ENCODE data around the gene MYOM1. TPM values are rescaled to one million over a fixed set of nuclear protein-coding genes. Genes with fewer than 3 reads are reported as not detected.
"Not testable (repeated sequence)": the region's sequence is repeated elsewhere in the genome, so short reads cannot be mapped to it uniquely, and the experiment has no call there.

Gene MYOM1
- total and polyA plus RNA-seq, 4 donors, result 15.8 to 63.8 (median 26.4) TPM

- Histone ChIP-seq H3K27me3 (ENCODE audit: control insufficient read depth in 1 of 2, insufficient read depth in 2 of 2, low read length in 1 of 2) (no peaks in the 10 kb centered on the region), H3K4me1 (ENCODE audit: control insufficient read depth in 1 of 2, insufficient read depth in 2 of 2, low read length in 2 of 2) (peaks cover 0 to 6% of the 10 kb centered on the region in 2 donors), H3K36me3 (ENCODE audit: control insufficient read depth in 1 of 2, insufficient read depth in 2 of 2, low read length in 1 of 2) (peaks cover 5 to 7% of the 10 kb centered on the region in 2 donors), H3K4me3 (ENCODE audit: low read length in 2 of 2) (no peak overlapping the region), H3K9me3 (ENCODE audit: control insufficient read depth, low read length) (no peaks in the 10 kb centered on the region), H3K27ac (ENCODE audit: low read depth in 1 of 2, low read length in 2 of 2) (no peak overlapping the region)
- no peak for DNase-seq
- no peak for ATAC-seq (ENCODE audit: low FRiP score)
- intact Hi-C loops (cut with DNase I), result no loop called here
- WGBS, 2 donors, result 63 to 65% methylated on average over 4 of the region's 4 CpGs
Observed at GRCh38 chr18:3209859-3210569, 9.8 kb downstream of the MYOM1 start.

- no peaks in the 10 kb centered on the region for H3K9me3 ChIP-seq (ENCODE audit: control insufficient read depth, low read length)
- WGBS, 2 donors, result 95 to 96% methylated on average over 2 of the region's 2 CpGs
- intact Hi-C loops (cut with DNase I), result no loop called here
Observed at GRCh38 chr18:3207565-3207964, 12.2 kb downstream of the MYOM1 start.

DNA sequence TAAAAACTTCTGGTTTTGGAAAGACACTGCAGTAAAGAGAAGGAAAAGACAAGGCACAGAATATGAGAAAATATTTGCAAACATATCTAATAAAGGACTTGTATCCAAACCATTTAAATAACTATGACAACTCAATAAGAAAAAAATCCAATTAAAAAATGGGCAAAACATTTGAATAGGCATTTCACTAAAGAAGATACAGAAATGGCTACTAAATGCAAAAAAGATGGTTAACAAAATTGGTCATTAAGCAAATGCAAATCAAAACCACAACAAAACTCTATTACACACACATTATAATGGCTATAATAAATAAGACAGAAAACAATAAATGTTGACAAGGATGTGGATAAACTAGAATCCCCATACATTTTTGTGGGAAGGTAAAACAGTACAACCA lies 14.5 kb downstream of the MYOM1 start:
- no peak for DNase-seq
- intact Hi-C loops (cut with DNase I), result no loop called here
- peaks cover 5% of the 10 kb centered on the region in 2 donors for H3K36me3 ChIP-seq (ENCODE audit: control insufficient read depth in 1 of 2, insufficient read depth in 2 of 2, low read length in 1 of 2)
- no peaks in the 10 kb centered on the region for H3K4me1 ChIP-seq (ENCODE audit: control insufficient read depth in 1 of 2, insufficient read depth in 2 of 2, low read length in 2 of 2)
- no peak overlapping the region for H3K4me3 ChIP-seq (ENCODE audit: low read length in 2 of 2)
- H3K27me3 ChIP-seq (ENCODE audit: control insufficient read depth in 1 of 2, insufficient read depth in 2 of 2, low read length in 1 of 2), result no peaks in the 10 kb centered on the region
- H3K27ac ChIP-seq (ENCODE audit: low read depth in 1 of 2, low read length in 2 of 2), result no peak overlapping the region
- no peaks in the 10 kb centered on the region for H3K9me3 ChIP-seq (ENCODE audit: control insufficient read depth, low read length)
- ATAC-seq (ENCODE audit: low FRiP score), result no peak

More at GRCh38 chr18:3207565-3207964, 12.2 kb downstream of the MYOM1 start:
- H3K4me1 ChIP-seq (ENCODE audit: control insufficient read depth in 1 of 2, insufficient read depth in 2 of 2, low read length in 2 of 2), result peaks cover 0 to 2% of the 10 kb centered on the region in 2 donors
- H3K4me3 ChIP-seq (ENCODE audit: low read length in 2 of 2), result no peak overlapping the region
- DNase-seq (no peak), ATAC-seq (ENCODE audit: low FRiP score) (no peak)
- no peak overlapping the region for H3K27ac ChIP-seq (ENCODE audit: low read depth in 1 of 2, low read length in 2 of 2)
- H3K27me3 ChIP-seq (ENCODE audit: control insufficient read depth in 1 of 2, insufficient read depth in 2 of 2, low read length in 1 of 2), result no peaks in the 10 kb centered on the region
- H3K36me3 ChIP-seq (ENCODE audit: control insufficient read depth in 1 of 2, insufficient read depth in 2 of 2, low read length in 1 of 2), result peaks cover 5% of the 10 kb centered on the region in 2 donors

DNA sequence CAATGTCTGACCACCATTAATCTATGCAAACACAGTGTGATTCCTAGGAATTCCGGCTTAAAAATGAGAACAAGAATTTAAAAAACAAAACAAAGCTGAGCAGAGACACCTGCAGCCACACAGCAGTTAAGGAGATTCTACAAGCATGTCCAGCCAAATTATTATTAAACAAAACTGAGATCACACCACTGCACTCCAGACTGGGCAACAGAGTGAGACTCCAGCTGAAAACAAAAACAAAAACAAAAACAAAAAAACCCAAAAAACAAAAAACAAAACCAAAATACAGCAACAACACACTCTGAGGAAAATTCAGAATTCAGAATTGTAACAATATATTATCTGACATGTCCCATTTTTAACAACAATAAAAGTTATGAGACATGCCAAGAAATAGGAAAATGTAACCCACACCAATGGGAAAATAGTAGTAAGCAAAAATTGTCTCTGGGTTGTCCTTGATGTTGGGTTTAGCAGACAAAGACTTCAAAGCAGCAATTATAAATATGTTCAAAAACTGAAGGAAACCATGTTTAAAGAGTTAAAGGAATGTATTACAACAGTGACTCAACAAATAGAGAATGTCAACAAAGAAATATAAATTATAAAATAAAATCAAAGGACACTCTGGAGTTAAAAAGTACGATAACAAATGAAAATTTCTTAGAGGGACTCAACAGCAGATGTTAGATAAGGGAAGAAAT lies 19.7 kb downstream of the MYOM1 start:
- Histone ChIP-seq H3K36me3 (ENCODE audit: control insufficient read depth in 1 of 2, insufficient read depth in 2 of 2, low read length in 1 of 2) (no peaks in the 10 kb centered on the region), H3K27ac (ENCODE audit: low read depth in 1 of 2, low read length in 2 of 2) (no peak overlapping the region), H3K4me1 (ENCODE audit: control insufficient read depth in 1 of 2, insufficient read depth in 2 of 2, low read length in 2 of 2) (no peaks in the 10 kb centered on the region), H3K4me3 (ENCODE audit: low read length in 2 of 2) (no peak overlapping the region), H3K9me3 (ENCODE audit: control insufficient read depth, low read length) (no peaks in the 10 kb centered on the region), H3K27me3 (ENCODE audit: control insufficient read depth in 1 of 2, insufficient read depth in 2 of 2, low read length in 1 of 2) (no peaks in the 10 kb centered on the region)
- 76 to 91% methylated on average over 2 of the region's 2 CpGs for WGBS, 2 donors
- intact Hi-C loops (cut with DNase I), result no loop called here
- ATAC-seq (ENCODE audit: low FRiP score) (no peak), DNase-seq (no peak)

DNA sequence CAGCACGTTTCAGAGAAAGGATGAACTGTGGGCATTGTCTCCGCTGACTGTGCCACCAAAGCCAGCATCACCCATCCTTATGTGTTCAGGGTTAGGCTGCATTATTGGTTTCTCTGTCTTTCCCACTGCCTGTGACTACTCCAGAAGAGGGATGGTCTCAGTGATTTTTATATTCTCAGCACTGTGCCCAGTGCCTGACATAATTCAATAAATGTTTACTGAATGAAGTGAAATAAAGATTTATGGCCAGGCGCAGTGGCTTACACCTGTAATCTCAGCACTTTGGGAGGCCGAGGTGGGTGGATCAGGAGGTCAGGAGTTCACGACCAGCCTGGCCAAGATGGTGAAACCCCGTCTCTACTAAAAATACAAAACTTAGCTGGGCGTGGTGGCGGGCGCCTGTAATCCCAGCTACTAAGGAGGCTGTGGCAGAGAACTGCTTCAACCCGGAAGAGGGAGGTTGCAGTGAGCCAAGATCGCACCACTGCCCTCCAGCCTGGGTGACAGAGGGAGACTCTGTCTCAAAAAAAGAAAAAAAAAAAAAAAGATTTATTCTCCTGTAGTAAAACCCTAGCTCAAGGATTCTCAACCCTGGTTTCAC lies 21.4 kb downstream of the MYOM1 start:
- ATAC-seq (ENCODE audit: low FRiP score); H3K9me3 ChIP-seq (ENCODE audit: control insufficient read depth, low read length); DNase-seq; H3K4me1 ChIP-seq (ENCODE audit: control insufficient read depth in 1 of 2, insufficient read depth in 2 of 2, low read length in 2 of 2); H3K27me3 ChIP-seq (ENCODE audit: control insufficient read depth in 1 of 2, insufficient read depth in 2 of 2, low read length in 1 of 2); H3K4me3 ChIP-seq (ENCODE audit: low read length in 2 of 2); intact Hi-C loops (cut with DNase I); H3K36me3 ChIP-seq (ENCODE audit: control insufficient read depth in 1 of 2, insufficient read depth in 2 of 2, low read length in 1 of 2); H3K27ac ChIP-seq (ENCODE audit: low read depth in 1 of 2, low read length in 2 of 2): not testable (repeated sequence)
- 92 to 95% methylated on average over 11 of the region's 11 CpGs for WGBS, 2 donors

GRCh38 chr18:3194947-3195612 lies 24.7 kb downstream of the MYOM1 start:
- no peak overlapping the region for H3K27ac ChIP-seq (ENCODE audit: low read depth in 1 of 2, low read length in 2 of 2)

DNA sequence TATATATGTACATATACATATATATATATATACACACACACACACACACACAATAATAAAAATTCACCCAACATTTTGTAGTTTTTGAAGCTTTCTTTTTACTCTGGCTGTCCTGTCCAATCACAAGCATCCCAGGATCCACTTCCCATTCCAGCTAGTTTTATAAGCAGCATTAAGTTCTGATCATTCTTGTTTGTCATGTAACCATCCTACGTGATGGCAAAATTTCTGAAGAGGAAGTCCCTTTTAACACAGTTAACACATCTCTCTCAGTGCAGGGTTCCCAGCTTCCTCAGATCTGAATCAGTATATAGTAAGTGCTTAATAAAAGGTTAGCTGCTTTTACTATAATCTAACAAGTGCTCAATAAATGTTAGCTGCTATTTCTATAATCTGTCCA lies 26.4 kb downstream of the MYOM1 start:
- intact Hi-C loops (cut with DNase I), result no loop called here
- H3K4me3 ChIP-seq (ENCODE audit: low read length in 2 of 2), result no peak overlapping the region
- no peak for DNase-seq
- H3K27me3 ChIP-seq (ENCODE audit: control insufficient read depth in 1 of 2, insufficient read depth in 2 of 2, low read length in 1 of 2), result no peaks in the 10 kb centered on the region
- no peaks in the 10 kb centered on the region for H3K4me1 ChIP-seq (ENCODE audit: control insufficient read depth in 1 of 2, insufficient read depth in 2 of 2, low read length in 2 of 2)
- H3K9me3 ChIP-seq (ENCODE audit: control insufficient read depth, low read length), result no peaks in the 10 kb centered on the region
- H3K27ac ChIP-seq (ENCODE audit: low read depth in 1 of 2, low read length in 2 of 2), result no peak overlapping the region
- 90 to 91% methylated on average over 1 of the region's 1 CpG for WGBS, 2 donors
- no peak for ATAC-seq (ENCODE audit: low FRiP score)
- peaks cover 0 to 1% of the 10 kb centered on the region in 2 donors for H3K36me3 ChIP-seq (ENCODE audit: control insufficient read depth in 1 of 2, insufficient read depth in 2 of 2, low read length in 1 of 2)

More at GRCh38 chr18:3194947-3195612, 24.7 kb downstream of the MYOM1 start:
- Histone ChIP-seq H3K36me3 (ENCODE audit: control insufficient read depth in 1 of 2, insufficient read depth in 2 of 2, low read length in 1 of 2) (peaks cover 0 to 1% of the 10 kb centered on the region in 2 donors), H3K4me3 (ENCODE audit: low read length in 2 of 2) (no peak overlapping the region), H3K9me3 (ENCODE audit: control insufficient read depth, low read length) (no peaks in the 10 kb centered on the region), H3K4me1 (ENCODE audit: control insufficient read depth in 1 of 2, insufficient read depth in 2 of 2, low read length in 2 of 2) (no peaks in the 10 kb centered on the region), H3K27me3 (ENCODE audit: control insufficient read depth in 1 of 2, insufficient read depth in 2 of 2, low read length in 1 of 2) (no peaks in the 10 kb centered on the region)
- intact Hi-C loops (cut with DNase I), result no loop called here
- DNase-seq, result no peak
- WGBS, 2 donors, result 81 to 82% methylated on average over 6 of the region's 6 CpGs
- ATAC-seq (ENCODE audit: low FRiP score), result no peak

- Histone ChIP-seq H3K4me1 (ENCODE audit: control insufficient read depth in 1 of 2, insufficient read depth in 2 of 2, low read length in 2 of 2) (no peaks in the 10 kb centered on the region), H3K9me3 (ENCODE audit: control insufficient read depth, low read length) (no peaks in the 10 kb centered on the region), H3K27me3 (ENCODE audit: control insufficient read depth in 1 of 2, insufficient read depth in 2 of 2, low read length in 1 of 2) (no peaks in the 10 kb centered on the region), H3K4me3 (ENCODE audit: low read length in 2 of 2) (no peak overlapping the region), H3K36me3 (ENCODE audit: control insufficient read depth in 1 of 2, insufficient read depth in 2 of 2, low read length in 1 of 2) (peaks cover 0 to 1% of the 10 kb centered on the region in 2 donors), H3K27ac (ENCODE audit: low read depth in 1 of 2, low read length in 2 of 2) (no peak overlapping the region)
- intact Hi-C loops (cut with DNase I), result no loop called here
- 98% methylated on average over 2 of the region's 2 CpGs for WGBS, 2 donors
- ATAC-seq (ENCODE audit: low FRiP score), result no peak
- DNase-seq, result no peak
Observed at GRCh38 chr18:3192752-3193151, 27.0 kb downstream of the MYOM1 start.

Measured in aorta (tissue), 5 donors.